Immature natural killer cell (primary cell): Measurements from ENCODE around the gene OR56A4. TPM values are rescaled to one million over a fixed set of nuclear protein-coding genes. Genes with fewer than 3 reads are reported as not detected.
"Not testable (repeated sequence)": the region's sequence is repeated elsewhere in the genome, so short reads cannot be mapped to it uniquely, and the experiment has no call there.

Source experiments
- DNase-seq, 3 donors: peaks; one replicate each; pipeline ENCODE4 v3.0.0; 2022; ENCODE audit warnings: mixed read lengths in 1 of 3
- H3K27ac Mint-ChIP-seq, 6 donors: one replicate each; pipeline ENCODE4 v1.8.0; 2020; ENCODE audit warnings: mixed read lengths in 6 of 6, mild to moderate bottlenecking in 5 of 6, inconsistent platforms in 4 of 6, moderate library complexity in 3 of 6
- H3K27me3 Mint-ChIP-seq, 3 donors: one replicate each; pipeline ENCODE4 v1.8.0; 2020 to 2021; ENCODE audit warnings: low read depth in 3 of 3, mild to moderate bottlenecking in 3 of 3, mixed read lengths in 3 of 3, moderate library complexity in 3 of 3, inconsistent platforms in 1 of 3
- H3K36me3 Mint-ChIP-seq, 3 donors: one replicate each; pipeline ENCODE4 v1.8.0; 2020; ENCODE audit warnings: mixed read lengths in 3 of 3, inconsistent platforms in 2 of 3, mild to moderate bottlenecking in 2 of 3
- H3K4me1 Mint-ChIP-seq, 2 donors: one replicate each; pipeline ENCODE4 v1.8.0; 2020; ENCODE audit warnings: inconsistent platforms in 2 of 2, mild to moderate bottlenecking in 2 of 2, mixed read lengths in 2 of 2, moderate library complexity in 1 of 2
- H3K4me3 Mint-ChIP-seq, 5 donors: one replicate each; pipeline ENCODE4 v1.8.0; 2020; ENCODE audit warnings: mild to moderate bottlenecking in 5 of 5, mixed read lengths in 5 of 5, inconsistent platforms in 3 of 5, moderate library complexity in 3 of 5
- H3K9me3 Mint-ChIP-seq, 6 donors: one replicate each; pipeline ENCODE4 v1.8.0; 2020; ENCODE audit warnings: mild to moderate bottlenecking in 6 of 6, mixed read lengths in 6 of 6, inconsistent platforms in 4 of 6, moderate library complexity in 3 of 6
- polyA plus RNA-seq, 3 donors: library from polyadenylated mRNA; unstranded; fragments of 300-500 nt; fragmentation: Illumina TruSeq; gene quantifications; one replicate each; pipeline ENCODE4 v1.2.3, GENCODE V29; 2021

The OR56A4 gene
- polyA plus RNA-seq, 3 donors from 2014 or later, result not detected

DNA sequence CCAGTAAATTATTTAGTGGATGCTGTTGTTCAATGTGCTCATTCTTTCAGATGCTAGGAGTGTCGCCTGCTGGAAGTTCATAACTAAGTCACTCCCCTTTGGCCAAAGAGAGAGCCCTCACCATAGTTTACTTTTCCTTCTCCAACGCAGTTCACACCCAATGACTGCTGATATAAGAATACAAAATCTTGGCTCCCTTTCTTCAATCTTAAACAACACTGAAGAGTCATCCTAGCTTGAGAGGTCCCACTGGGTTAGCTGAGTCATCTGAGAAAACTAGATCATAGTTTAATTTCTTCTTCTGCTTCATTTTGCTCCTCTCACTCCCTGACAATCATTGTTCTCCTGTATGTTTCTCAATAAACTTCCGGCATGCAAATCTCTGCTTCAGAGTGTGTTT lies 14.6 kb downstream of the OR56A4 start:
- Mint-ChIP-seq H3K27me3 (peaks cover under 1 to 8% (median 3%) of the 10 kb centered on the region in 3 donors), H3K27ac (no peak overlapping the region), H3K4me1 (no peaks in the 10 kb centered on the region), H3K4me3 (no peak overlapping the region), H3K36me3 (no peaks in the 10 kb centered on the region), H3K9me3 (no peaks in the 10 kb centered on the region)
- DNase-seq, result no peak

DNA sequence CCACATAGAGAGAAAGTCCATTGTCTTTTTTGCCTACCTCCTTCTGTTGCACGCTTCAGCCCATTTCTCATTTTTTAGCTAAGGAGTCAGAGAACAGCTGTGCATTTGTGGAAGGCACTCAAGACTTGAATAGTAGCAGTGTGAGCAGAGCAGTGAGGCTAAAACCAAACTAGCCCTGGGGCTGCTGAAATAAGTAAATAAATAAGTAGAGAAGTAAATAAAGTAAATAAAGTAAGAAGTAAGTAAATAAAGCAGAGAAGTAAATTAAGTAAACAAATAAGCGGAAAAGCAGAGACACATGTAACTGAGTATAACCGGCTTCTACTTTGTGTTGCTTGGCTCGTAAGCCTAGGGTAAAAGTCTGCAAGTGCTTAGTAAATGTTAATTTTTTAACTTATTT lies 17.5 kb downstream of the OR56A4 start:
- Mint-ChIP-seq H3K9me3 (no peaks in the 10 kb centered on the region), H3K4me1 (no peaks in the 10 kb centered on the region), H3K27me3 (peaks cover 1 to 5% (median 3%) of the 10 kb centered on the region in 3 donors), H3K36me3 (no peaks in the 10 kb centered on the region), H3K27ac (no peak overlapping the region), H3K4me3 (no peak overlapping the region)
- no peak for DNase-seq

DNA sequence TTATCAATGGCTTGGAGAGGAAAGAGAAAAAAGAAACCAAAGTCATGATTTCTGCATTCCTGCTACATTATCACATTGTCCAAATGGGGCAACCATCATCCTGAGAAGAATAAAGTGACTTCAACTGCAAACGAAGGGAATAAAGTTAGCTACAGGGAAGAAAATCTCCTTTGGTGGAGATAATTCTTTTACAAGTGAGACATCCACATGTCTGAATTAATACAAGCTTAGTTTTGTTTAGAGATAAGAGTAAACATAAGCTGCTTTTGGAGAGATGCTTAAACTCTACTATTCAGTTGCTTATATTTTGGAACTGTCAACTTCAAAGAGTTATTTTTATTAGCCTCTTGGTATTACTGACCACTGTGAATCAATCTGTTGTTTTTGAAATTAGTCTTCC lies 19.9 kb downstream of the OR56A4 start, which contains the start of gene OR52L1:
Gene OR52L1, minus strand, starts transcription at position 101 of the 400 bp plus-strand sequence. Its CDS starts 55 bp downstream, at position 46.
- peaks cover 5 to 7% (median 5%) of the 10 kb centered on the region in 3 donors for H3K27me3 Mint-ChIP-seq
- H3K9me3 Mint-ChIP-seq, result peaks cover 0 to 1% (median 0%) of the 10 kb centered on the region in 6 donors
- no peak within 1 kb of the TSS for H3K27ac Mint-ChIP-seq
- no peak for DNase-seq
- no peaks in the 10 kb centered on the region for H3K36me3 Mint-ChIP-seq
- no peak within 1 kb of the TSS for H3K4me3 Mint-ChIP-seq
- H3K4me1 Mint-ChIP-seq, result no peaks in the 10 kb centered on the region

DNA sequence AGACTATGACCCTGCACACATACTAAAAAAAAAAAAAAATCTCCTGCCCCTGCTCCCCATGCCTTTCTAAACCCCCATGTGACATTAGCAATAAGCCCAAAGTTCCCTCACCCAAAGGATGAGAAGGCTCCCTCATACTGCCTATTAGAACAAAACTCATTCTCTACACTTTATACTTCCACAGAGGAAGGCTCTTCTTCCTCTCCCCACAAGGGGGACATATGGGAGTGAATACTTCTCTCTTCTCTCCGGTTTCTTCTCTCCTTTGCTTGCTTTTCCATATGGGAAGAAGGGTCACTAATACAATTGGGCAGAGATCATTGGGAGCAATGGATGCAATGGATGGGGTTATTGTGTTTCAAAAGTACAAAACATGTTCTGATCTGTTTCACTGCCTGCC lies 23.3 kb downstream of the OR56A4 start:
- H3K27me3 Mint-ChIP-seq, result peaks cover 4 to 6% (median 5%) of the 10 kb centered on the region in 3 donors
- peaks cover 2 to 20% (median 4%) of the 10 kb centered on the region in 6 donors for H3K9me3 Mint-ChIP-seq
- no peaks in the 10 kb centered on the region for H3K4me1 Mint-ChIP-seq
- no peak overlapping the region for H3K4me3 Mint-ChIP-seq
- H3K36me3 Mint-ChIP-seq, result no peaks in the 10 kb centered on the region
- H3K27ac Mint-ChIP-seq, result no peak overlapping the region
- no peak for DNase-seq

DNA sequence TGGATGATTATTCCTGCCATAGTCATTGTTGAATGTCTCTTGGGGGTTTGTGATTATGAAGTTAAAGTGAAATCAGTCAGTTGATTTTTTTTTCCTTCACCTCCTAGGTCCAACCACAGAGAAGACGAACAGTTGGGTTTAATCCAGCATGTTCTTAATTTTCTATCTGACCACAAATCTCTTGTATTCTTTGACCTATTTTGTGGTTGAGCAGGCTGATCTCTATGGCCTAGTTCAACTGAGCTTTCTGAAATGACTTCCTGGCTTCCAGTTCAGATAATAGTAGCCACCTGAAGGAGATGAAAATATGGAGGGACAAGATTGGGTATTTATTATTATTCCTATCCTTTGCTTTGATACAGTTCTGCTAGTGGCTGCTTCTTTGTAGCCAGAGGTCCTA lies 33.2 kb downstream of the OR56A4 start:
- Mint-ChIP-seq H3K9me3 (peaks cover 0 to 3% (median 0%) of the 10 kb centered on the region in 6 donors), H3K27me3 (peaks cover 1 to 5% (median 1%) of the 10 kb centered on the region in 3 donors), H3K36me3 (no peaks in the 10 kb centered on the region), H3K4me1 (no peaks in the 10 kb centered on the region), H3K4me3 (no peak overlapping the region), H3K27ac (no peak overlapping the region)
- no peak for DNase-seq

DNA sequence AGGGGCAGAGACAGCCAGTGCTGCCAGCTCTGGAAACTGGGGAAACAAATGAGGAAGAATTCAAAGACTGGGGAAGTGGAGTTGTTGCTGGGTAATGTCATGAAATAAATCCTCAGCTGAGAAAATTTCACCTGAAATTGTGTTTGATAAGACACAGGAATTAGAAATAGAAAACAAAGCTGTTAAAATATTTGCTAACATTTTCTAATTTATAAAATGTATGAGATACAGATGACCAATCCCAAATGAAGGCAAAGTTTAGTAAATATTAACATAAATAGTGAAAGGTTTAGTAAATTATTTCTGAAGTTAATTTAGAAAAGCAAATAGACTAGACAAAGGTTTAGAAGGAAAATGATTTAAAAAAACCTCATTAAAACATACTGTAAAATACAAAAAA lies 38.4 kb downstream of the OR56A4 start, which contains the start of gene OR56A5:
Gene OR56A5, minus strand, starts transcription at position 101 of the 400 bp plus-strand sequence. Its CDS starts 0 bp downstream, at position 101.
- H3K27ac Mint-ChIP-seq, result no peak within 1 kb of the TSS
- H3K36me3 Mint-ChIP-seq, result peaks cover 0 to 5% (median 0%) of the 10 kb centered on the region in 3 donors
- H3K27me3 Mint-ChIP-seq, result peaks cover 1 to 12% (median 5%) of the 10 kb centered on the region in 3 donors
- DNase-seq, result no peak
- no peaks in the 10 kb centered on the region for H3K4me1 Mint-ChIP-seq
- H3K4me3 Mint-ChIP-seq, result no peak within 1 kb of the TSS
- H3K9me3 Mint-ChIP-seq, result peaks cover 1 to 14% (median 5%) of the 10 kb centered on the region in 6 donors

DNA sequence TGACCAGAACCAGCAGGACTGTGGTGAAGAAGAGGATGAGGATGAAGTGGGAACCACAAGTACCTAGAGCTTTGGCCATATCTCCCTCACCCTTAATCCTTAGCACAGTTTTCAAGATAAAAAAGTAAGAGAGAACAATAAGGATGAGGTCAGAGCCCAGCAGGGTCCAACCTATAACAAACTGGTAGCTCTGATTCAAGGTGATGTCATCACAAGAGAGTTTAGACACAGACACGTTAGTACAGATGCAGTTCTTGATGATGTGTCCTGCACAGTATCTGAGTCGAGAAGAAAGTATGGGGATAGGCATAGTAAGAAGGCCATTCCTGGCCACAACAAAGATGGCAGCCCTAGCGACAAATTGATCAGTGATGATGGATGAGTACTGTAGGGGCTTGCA lies 39.0 kb downstream of the OR56A4 start:
- Mint-ChIP-seq H3K27ac (no peak overlapping the region), H3K9me3 (peaks cover 6 to 20% (median 11%) of the 10 kb centered on the region in 6 donors), H3K27me3 (peaks cover 1 to 12% (median 5%) of the 10 kb centered on the region in 3 donors), H3K4me3 (no peak overlapping the region), H3K36me3 (peaks cover 0 to 6% (median 0%) of the 10 kb centered on the region in 3 donors), H3K4me1 (no peaks in the 10 kb centered on the region)
- DNase-seq, result no peak

DNA sequence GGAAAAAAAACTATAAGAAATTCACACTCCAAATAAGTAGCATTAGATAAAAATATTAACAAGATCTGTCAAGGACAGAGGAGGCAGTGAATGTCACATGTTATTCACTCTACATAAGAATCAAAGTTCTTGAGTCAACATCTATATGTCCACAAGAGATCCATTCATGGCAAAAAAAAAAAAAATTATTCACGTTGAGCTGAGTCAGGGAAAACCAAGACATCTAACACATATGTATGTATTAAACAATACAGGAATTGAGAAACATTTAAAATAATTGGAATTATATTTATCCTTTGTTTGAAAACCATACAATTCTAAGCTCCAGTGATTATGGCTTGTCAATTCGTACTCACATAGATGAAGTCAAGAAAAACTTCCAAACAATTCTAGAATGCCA lies 39.8 kb downstream of the OR56A4 start:
- Mint-ChIP-seq H3K9me3 (peaks cover 7 to 24% (median 13%) of the 10 kb centered on the region in 6 donors), H3K27ac (no peak overlapping the region), H3K27me3 (peaks cover 1 to 12% (median 5%) of the 10 kb centered on the region in 3 donors), H3K36me3 (peaks cover 0 to 6% (median 0%) of the 10 kb centered on the region in 3 donors), H3K4me1 (no peaks in the 10 kb centered on the region), H3K4me3 (no peak overlapping the region)
- no peak for DNase-seq

DNA sequence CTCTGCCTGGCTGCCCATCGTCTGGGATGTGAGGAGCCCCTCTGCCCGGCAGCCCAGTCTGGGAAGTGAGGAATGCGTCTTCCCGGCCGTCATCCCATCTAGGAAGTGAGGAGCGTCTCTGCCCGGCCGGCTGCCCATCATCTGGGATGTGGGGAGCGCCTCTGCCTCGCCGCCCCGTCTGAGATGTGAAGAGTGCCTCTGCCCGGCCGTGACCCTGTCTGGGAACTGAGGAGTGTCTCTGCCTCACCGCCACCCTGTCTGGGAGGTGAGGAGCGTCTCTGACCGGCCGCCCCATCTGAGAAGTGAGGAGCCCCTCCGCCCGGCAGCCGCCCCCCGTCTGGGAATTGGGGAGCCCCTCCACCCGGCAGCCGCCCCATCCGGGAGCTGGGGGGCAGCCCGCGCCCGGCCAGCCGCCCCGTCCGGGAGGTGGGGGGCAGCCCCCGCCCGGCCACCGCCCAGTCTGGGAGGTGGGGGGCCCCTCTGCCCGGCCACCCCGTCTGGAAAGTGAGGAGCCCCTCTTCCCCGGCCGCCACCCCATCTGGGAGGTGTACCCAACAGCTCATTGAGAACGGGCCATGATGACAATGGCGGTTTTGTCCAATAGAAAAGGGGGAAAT lies 45.9 kb downstream of the OR56A4 start:
- not testable (repeated sequence) for H3K27ac Mint-ChIP-seq, H3K4me1 Mint-ChIP-seq, H3K4me3 Mint-ChIP-seq, H3K36me3 Mint-ChIP-seq, H3K27me3 Mint-ChIP-seq, DNase-seq
- H3K9me3 Mint-ChIP-seq, result peaks cover 6 to 33% (median 13%) of the 10 kb centered on the region in 6 donors

DNA sequence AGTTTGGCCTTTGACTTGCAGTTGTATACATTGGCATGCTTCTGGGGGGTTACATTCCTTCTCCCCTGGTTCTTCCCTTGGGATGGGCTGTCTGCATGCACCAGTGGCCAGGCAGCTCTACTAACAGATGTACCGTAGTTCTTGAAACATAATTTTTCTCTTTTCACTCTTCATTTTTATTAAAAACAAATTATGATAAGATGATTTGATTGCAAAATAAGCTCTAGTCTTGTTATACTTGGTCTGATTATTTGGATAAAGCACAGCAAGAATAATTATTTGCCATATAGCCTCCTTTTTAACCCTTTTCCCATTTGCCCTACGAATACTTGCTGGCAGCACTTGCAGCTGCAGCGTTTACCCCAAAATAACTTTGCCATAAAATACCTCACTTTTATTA lies 51.2 kb downstream of the OR56A4 start:
- Mint-ChIP-seq H3K36me3 (no peaks in the 10 kb centered on the region), H3K4me1 (no peaks in the 10 kb centered on the region), H3K4me3 (no peak overlapping the region), H3K27me3 (peaks cover 0 to 5% (median 3%) of the 10 kb centered on the region in 3 donors), H3K27ac (no peak overlapping the region), H3K9me3 (peaks cover 0 to 2% (median 0%) of the 10 kb centered on the region in 6 donors)
- DNase-seq, result no peak

Other genes with a start within 250 kb of the OR56A4 start
- gene OR52N5, start 223.6 kb downstream of the OR56A4 start, polyA plus RNA-seq, result not detected
- not detected for gene OR52N1, start 215.7 kb downstream of the OR56A4 start, polyA plus RNA-seq
- not detected for gene OR52N2, start 198.0 kb downstream of the OR56A4 start, polyA plus RNA-seq
- gene OR52E6, start 165.0 kb downstream of the OR56A4 start, polyA plus RNA-seq, result not detected
- not detected for gene OR52E8, start 149.3 kb downstream of the OR56A4 start, polyA plus RNA-seq
- gene OR52E4, start 126.3 kb downstream of the OR56A4 start, polyA plus RNA-seq, result not detected
- not detected for gene OR52E5, start 113.7 kb downstream of the OR56A4 start, polyA plus RNA-seq
- gene OR56A3, start 64.7 kb downstream of the OR56A4 start, polyA plus RNA-seq, result not detected
- not detected for gene OR56A5, start 38.5 kb downstream of the OR56A4 start, polyA plus RNA-seq
- not detected for gene OR52L1, start 20.0 kb downstream of the OR56A4 start, polyA plus RNA-seq
- not detected for gene OR56A1, start 23.8 kb upstream of the OR56A4 start, polyA plus RNA-seq
- under 1 TPM in 1 of 3 donors, not detected in 2; 0.18 TPM for gene OR56B4, start 100.7 kb upstream of the OR56A4 start, polyA plus RNA-seq
- not detected for gene OR52B2, start 163.4 kb upstream of the OR56A4 start, polyA plus RNA-seq
- not detected for gene OR52W1, start 192.3 kb upstream of the OR56A4 start, polyA plus RNA-seq
- gene C11orf42, start 198.6 kb upstream of the OR56A4 start, polyA plus RNA-seq, result not detected
- gene FHIP1B, start 227.7 kb upstream of the OR56A4 start, polyA plus RNA-seq, result 10 to 100 TPM; 11.9 to 20.5 (median 15.1) TPM
- gene CNGA4, start 232.1 kb upstream of the OR56A4 start, polyA plus RNA-seq, result not detected